ENCODE data around the gene LMX1A. TPM values are rescaled to one million over a fixed set of nuclear protein-coding genes. Genes with fewer than 3 reads are reported as not detected.

The LMX1A gene
- polyA plus RNA-seq, 1 donor (not counting 4 experiments of a cell fraction or from before 2014, with no cell fraction given), result not detected

DNA sequence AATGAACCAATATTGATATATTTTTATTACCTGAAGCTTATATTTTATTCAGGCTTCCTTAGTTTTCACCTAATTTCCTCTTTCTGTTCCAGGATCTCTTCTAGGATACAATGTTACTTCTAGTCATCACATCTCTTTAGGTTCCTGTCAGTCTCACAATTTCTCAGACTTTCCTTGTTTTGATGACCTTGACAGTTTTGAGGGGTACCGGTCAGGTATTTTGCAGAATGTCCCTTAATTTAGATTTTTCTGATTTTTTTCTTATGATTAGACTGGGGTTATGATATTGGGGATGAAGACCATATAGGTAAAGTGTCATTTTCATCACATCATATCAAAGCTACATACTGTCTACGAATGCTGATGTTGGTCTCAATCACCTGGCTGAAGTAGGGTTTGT, 167.5 kb downstream of the LMX1A start:
- FAIRE-seq (no peak), DNase-seq (ENCODE audit: low read depth, low spot score) (no peak)
- Histone ChIP-seq H3K79me2 (ENCODE audit: control insufficient read depth, insufficient read depth, low read length) (no peaks in the 10 kb centered on the region), H3K27ac (ENCODE audit: control insufficient read depth, insufficient read depth, low read length) (no peak overlapping the region), H3K36me3 (ENCODE audit: control insufficient read depth in 2 of 2, extremely low read depth in 1 of 2, insufficient read depth in 2 of 2, low read length in 2 of 2) (no peaks in the 10 kb centered on the region), H3K9me3 (ENCODE audit: control insufficient read depth, low read depth, low read length) (no peaks in the 10 kb centered on the region), H3K9ac (ENCODE audit: control insufficient read depth, extremely low read depth, insufficient read depth, low read length) (no peak overlapping the region), H4K20me1 (ENCODE audit: control insufficient read depth, extremely low read depth, insufficient read depth, low read length) (no peaks in the 10 kb centered on the region), H3K4me1 (ENCODE audit: control insufficient read depth, extremely low read depth, insufficient read depth, low read length) (no peaks in the 10 kb centered on the region), H3K27me3 (ENCODE audit: control insufficient read depth, extremely low read depth, insufficient read depth, low read length) (peaks cover 4% of the 10 kb centered on the region), H3K4me3 (ENCODE audit: control insufficient read depth in 2 of 3, extremely low read depth in 1 of 3, insufficient read depth in 2 of 3, low read depth in 1 of 3, low read length in 3 of 3) (no peak overlapping the region), H3K4me2 (ENCODE audit: control insufficient read depth, extremely low read depth, insufficient read depth, low read depth, low read length) (no peak overlapping the region), H3K9me1 (ENCODE audit: control insufficient read depth, extremely low read depth, insufficient read depth, low read length) (no peaks in the 10 kb centered on the region), H2AFZ (ENCODE audit: control insufficient read depth, low read length) (no peak overlapping the region)
- dilution Hi-C loops (cut with MboI; ENCODE audit: extremely low pct_ligation_motif_present, low sequenced_read_pairs), result no loop called here
- TF ChIP-seq CTCF (optimal IDR thresholded peaks at IDR 0.05 in 1 of 3, IDR thresholded peaks at IDR 0.05 in 1 of 3, conservative IDR thresholded peaks at IDR 0.05 in 1 of 3; ENCODE audit: extremely low read depth in 1 of 3, insufficient read depth in 2 of 3, low read length in 3 of 3) (no peak), EZH2 (IDR thresholded peaks at IDR 0.05; ENCODE audit: low read length) (no peak)

GRCh38 chr1:165187031-165188009, 169.2 kb downstream of the LMX1A start:
- Histone ChIP-seq H3K27me3 (ENCODE audit: control insufficient read depth, extremely low read depth, insufficient read depth, low read length) (peaks cover 1% of the 10 kb centered on the region), H3K9me3 (ENCODE audit: control insufficient read depth, low read depth, low read length) (peaks cover 2% of the 10 kb centered on the region), H4K20me1 (ENCODE audit: control insufficient read depth, extremely low read depth, insufficient read depth, low read length) (no peaks in the 10 kb centered on the region), H3K27ac (ENCODE audit: control insufficient read depth, insufficient read depth, low read length) (no peak overlapping the region), H3K9ac (ENCODE audit: control insufficient read depth, extremely low read depth, insufficient read depth, low read length) (no peak overlapping the region), H3K9me1 (ENCODE audit: control insufficient read depth, extremely low read depth, insufficient read depth, low read length) (no peaks in the 10 kb centered on the region), H3K79me2 (ENCODE audit: control insufficient read depth, insufficient read depth, low read length) (no peaks in the 10 kb centered on the region), H2AFZ (ENCODE audit: control insufficient read depth, low read length) (no peak overlapping the region), H3K36me3 (ENCODE audit: control insufficient read depth in 2 of 2, extremely low read depth in 1 of 2, insufficient read depth in 2 of 2, low read length in 2 of 2) (no peaks in the 10 kb centered on the region), H3K4me3 (ENCODE audit: control insufficient read depth in 2 of 3, extremely low read depth in 1 of 3, insufficient read depth in 2 of 3, low read depth in 1 of 3, low read length in 3 of 3) (no peak overlapping the region), H3K4me2 (ENCODE audit: control insufficient read depth, extremely low read depth, insufficient read depth, low read depth, low read length) (no peak overlapping the region), H3K4me1 (ENCODE audit: control insufficient read depth, extremely low read depth, insufficient read depth, low read length) (no peaks in the 10 kb centered on the region)
- dilution Hi-C loops (cut with MboI; ENCODE audit: extremely low pct_ligation_motif_present, low sequenced_read_pairs), result no loop called here
- no peak for FAIRE-seq
- no peak for DNase-seq (ENCODE audit: low read depth, low spot score)
- no peak for TF ChIP-seq EZH2 (IDR thresholded peaks at IDR 0.05; ENCODE audit: low read length)
- no peak for TF ChIP-seq CTCF (optimal IDR thresholded peaks at IDR 0.05 in 1 of 3, IDR thresholded peaks at IDR 0.05 in 1 of 3, conservative IDR thresholded peaks at IDR 0.05 in 1 of 3; ENCODE audit: extremely low read depth in 1 of 3, insufficient read depth in 2 of 3, low read length in 3 of 3)

All from keratinocyte (primary cell).